ENCODE data around the gene SLC8B1. TPM values are rescaled to one million over a fixed set of nuclear protein-coding genes. Genes with fewer than 3 reads are reported as not detected.

SLC8B1 gene
- total and polyA plus RNA-seq, 2 experiments from 2014 or later: 4.3 to 5.8 TPM

- Histone ChIP-seq H3K9me3 (ENCODE audit: low read depth) (no peaks in the 10 kb centered on the region), H3K4me1 (ENCODE audit: low read depth) (no peaks in the 10 kb centered on the region), H3K4me3 (no peak overlapping the region), H3K27me3 (no peaks in the 10 kb centered on the region), H3K27ac (no peak overlapping the region), H3K36me3 (no peaks in the 10 kb centered on the region)
- DNase-seq (ENCODE audit: low read depth in 1 of 2, low spot score in 1 of 2): no peak
- TF ChIP-seq CTCF (IDR thresholded peaks at IDR 0.05; ENCODE audit: low read depth, low read length): no peak
Observed at GRCh38 chr12:113297621-113298471, 37.1 kb downstream of the SLC8B1 start.

DNA sequence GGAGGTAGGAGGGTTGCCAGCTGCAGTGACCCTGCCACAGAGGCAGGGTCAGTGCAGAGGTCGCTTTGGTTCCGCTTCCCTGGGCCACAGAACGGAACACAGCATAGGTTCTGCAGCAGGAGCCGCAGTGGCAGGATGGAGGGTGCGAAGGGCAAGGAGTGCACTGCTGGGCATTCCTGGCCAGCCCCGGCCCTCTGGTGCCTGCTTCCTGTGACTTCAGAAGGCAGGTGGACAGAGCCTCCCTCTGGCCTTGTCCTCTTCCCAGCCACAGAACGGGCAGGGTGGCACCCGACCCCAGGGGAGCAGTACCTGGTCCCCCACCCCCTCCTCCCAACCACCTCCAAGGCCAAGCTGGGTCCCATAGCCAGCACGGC, 37.7 kb downstream of the SLC8B1 start:
- H3K27ac ChIP-seq: no peak overlapping the region
- no peak for TF ChIP-seq CTCF (IDR thresholded peaks at IDR 0.05; ENCODE audit: low read depth, low read length)
- H3K27me3 ChIP-seq: no peaks in the 10 kb centered on the region
- no peaks in the 10 kb centered on the region for H3K4me1 ChIP-seq (ENCODE audit: low read depth)
- H3K36me3 ChIP-seq: no peaks in the 10 kb centered on the region
- H3K9me3 ChIP-seq (ENCODE audit: low read depth): no peaks in the 10 kb centered on the region
- DNase-seq (ENCODE audit: low read depth in 1 of 2, low spot score in 1 of 2): no peak
- no peak overlapping the region for H3K4me3 ChIP-seq

DNA sequence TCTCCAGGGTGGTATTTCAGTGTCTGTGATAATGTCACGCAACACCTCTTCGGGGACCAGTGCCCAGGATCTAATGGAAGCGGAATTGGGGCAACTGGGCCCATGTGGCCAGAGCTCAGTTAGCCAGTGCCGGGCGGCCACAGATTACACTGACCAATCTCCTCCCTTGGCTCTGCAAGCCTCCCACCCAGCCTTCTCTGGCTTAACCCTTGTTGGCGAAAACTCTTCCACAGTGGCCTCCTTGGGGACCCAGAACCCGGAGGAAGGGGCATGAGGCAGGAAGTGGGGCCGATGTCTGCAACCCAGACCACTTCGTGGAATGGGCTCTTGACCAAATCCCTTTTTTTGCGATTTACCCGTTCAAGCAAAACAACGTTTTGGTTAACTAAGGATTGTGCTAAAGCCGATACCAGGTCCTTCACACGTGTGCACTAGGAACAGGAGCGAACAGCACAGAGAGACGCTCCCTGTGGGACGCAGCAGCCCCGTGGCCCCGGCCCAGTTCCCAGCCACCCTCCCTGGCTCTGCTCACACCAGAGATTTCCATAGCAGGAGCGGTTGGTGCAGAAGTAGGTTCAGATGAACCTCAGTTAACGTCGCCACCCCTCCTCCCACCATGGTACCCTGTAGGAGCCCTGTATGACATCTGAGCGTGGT, 38.2 kb downstream of the SLC8B1 start:
- no peak for DNase-seq (ENCODE audit: low read depth in 1 of 2, low spot score in 1 of 2)
- H3K9me3 ChIP-seq (ENCODE audit: low read depth): no peaks in the 10 kb centered on the region
- no peak overlapping the region for H3K27ac ChIP-seq
- no peaks in the 10 kb centered on the region for H3K27me3 ChIP-seq
- TF ChIP-seq CTCF (IDR thresholded peaks at IDR 0.05; ENCODE audit: low read depth, low read length): no peak
- H3K4me1 ChIP-seq (ENCODE audit: low read depth): no peaks in the 10 kb centered on the region
- no peaks in the 10 kb centered on the region for H3K36me3 ChIP-seq
- no peak overlapping the region for H3K4me3 ChIP-seq

GRCh38 chr12:113295886-113296556, 38.9 kb downstream of the SLC8B1 start:
- no peak for TF ChIP-seq CTCF (IDR thresholded peaks at IDR 0.05; ENCODE audit: low read depth, low read length)
- no peaks in the 10 kb centered on the region for H3K9me3 ChIP-seq (ENCODE audit: low read depth)
- H3K27ac ChIP-seq: no peak overlapping the region
- no peaks in the 10 kb centered on the region for H3K27me3 ChIP-seq
- H3K4me1 ChIP-seq (ENCODE audit: low read depth): no peaks in the 10 kb centered on the region
- H3K4me3 ChIP-seq: no peak overlapping the region
- no peaks in the 10 kb centered on the region for H3K36me3 ChIP-seq
- no peak for DNase-seq (ENCODE audit: low read depth in 1 of 2, low spot score in 1 of 2)

DNA sequence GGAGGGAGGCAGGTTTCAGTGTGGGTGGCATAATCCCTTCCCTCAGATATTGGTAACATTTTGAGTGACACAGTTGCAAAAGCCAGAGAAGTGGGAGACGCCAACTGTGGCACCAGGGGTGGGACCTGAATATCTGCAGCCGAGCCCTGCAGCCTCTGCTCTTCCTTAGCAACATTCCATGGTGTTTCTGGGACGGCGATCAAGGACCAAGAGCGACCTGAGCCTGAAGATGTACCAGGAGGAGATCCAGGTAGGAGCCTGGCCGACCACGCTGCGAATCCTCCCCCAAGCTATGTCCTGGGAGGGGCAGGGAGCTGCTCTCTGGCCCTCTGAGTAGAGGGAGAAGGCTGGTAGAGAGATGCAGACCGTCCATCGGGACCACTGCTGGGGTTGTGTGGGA, 41.8 kb downstream of the SLC8B1 start:
- Histone ChIP-seq H3K27me3 (no peaks in the 10 kb centered on the region), H3K4me3 (no peak overlapping the region), H3K36me3 (no peaks in the 10 kb centered on the region), H3K4me1 (ENCODE audit: low read depth) (no peaks in the 10 kb centered on the region), H3K27ac (no peak overlapping the region), H3K9me3 (ENCODE audit: low read depth) (no peaks in the 10 kb centered on the region)
- DNase-seq (ENCODE audit: low read depth in 1 of 2, low spot score in 1 of 2): no peak
- no peak for TF ChIP-seq CTCF (IDR thresholded peaks at IDR 0.05; ENCODE audit: low read depth, low read length)

Measured in cardiac muscle cell (in vitro differentiated cells and primary cell).